Activated CD8-positive, alpha-beta memory T cell treated with anti-CD3 and anti-CD28 coated beads, Interleukin-2, amount 50 U/mL, for 4 hours (primary cell): ENCODE data around the gene PHB1.
A peak's percentile ranks its signal among the peaks of the same experiment; 100 is the strongest.

ENCODE experiments used
- DNase-seq: peaks from one replicate; pipeline ENCODE4 v3.0.0-alpha.2; 2020

The PHB1 gene

DNA sequence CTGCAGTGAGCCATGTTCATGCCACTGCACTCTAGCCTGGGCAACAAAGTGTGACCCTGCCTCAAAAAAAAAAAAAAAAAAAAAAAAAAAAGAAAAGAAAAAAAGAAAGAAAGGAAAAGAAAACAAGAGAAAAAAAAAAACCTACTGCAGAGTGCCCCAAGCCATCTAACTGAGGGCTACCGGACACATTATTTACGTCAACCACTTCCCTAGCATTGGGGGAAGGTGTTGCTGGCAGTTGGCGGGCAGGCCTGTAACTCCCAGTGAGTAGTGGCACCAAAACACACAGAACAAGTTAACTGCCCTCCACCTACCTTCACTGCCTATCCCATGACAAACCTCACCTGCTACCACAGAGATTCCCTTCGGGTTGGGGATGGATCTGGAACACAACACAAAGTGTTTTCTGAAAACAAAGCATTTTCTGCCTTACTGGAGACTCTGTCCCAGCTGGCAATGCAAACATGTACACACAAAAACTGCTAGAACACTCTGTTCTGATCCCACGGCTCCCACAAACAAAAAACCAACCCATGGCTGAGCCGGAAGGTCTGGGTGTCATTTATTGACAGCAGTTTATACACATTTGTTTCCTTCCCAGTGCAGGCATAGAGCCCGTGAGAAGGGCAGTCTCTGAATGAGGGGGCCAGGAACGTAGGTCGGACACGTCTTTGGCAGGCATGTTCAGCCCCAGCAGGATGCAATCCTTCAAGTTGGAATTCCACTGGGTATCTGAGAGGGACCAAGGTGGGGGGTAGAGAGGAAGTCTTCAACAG, 11.0 kb downstream of the PHB1 start:
- no peak for DNase-seq

DNA sequence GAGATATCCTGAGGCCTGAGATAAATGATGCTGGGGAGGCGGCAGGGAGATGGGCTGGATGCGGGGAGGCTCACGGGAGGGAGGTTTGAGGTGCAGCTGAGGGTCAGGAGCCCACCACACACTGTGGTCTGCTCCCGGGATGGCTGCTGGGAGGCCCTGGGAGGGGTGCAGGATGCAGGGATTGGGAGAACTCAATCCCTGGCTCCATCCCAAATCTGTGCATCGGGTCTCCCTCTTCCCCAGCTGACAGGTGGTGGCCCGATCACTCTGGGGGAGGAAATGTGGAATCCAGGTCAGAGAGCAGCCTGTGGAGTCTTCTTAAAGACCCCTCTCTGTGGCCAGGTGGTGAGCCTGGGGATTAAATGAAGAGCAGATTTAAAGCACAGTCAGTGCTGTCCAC, 12.0 kb downstream of the PHB1 start:
- DNase-seq, result no peak

DNA sequence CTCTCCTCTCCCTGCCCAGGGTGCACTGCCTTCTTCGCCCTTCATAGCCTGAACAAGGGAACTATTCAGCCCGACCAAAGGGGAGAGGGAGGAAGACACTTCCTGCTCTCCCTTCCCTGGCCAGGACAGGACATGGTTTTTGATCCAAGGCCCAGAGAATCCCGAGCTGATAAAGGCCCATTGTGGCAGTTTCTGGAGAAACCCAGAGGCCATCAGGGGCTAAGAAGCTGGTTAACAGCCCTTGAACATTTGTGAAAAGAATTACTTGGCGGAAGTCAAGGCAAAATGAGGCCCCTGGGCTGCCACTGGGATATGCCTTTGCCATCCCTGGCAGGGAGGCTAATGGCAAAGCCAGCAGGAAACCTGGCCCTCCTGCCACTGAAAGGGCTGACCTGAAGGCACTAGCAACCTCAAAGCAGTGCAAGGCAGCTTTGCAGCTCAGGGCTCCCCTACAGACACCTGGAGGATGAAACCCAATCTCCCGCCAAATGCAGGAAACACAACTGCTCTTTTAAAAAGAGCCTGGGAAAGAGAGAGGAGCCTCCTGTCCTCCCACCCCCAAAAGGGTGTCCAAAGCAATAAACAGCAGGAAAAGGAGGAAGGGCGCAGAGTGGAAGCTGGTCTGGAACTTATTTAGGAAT, 12.6 kb downstream of the PHB1 start:
- DNase-seq, result no peak

DNA sequence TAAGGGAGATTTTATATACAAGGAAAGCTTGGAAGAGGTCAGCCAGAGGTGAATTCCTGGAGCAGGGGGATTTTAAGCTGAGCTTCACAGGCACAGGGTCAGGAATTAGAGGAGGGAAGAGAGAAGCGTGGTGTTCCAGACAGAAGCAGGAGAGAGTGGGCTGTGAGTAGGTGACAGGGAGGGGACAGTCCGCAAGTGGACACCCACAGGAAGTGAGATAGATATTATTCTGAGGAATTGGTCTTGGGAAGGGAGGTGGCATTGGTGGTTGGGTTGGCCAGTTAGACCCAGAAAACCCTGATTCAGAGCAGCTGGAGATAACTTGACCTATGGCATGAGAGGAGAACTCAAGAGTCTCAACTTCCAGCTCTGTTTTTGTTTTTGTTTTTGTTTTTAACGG, 14.7 kb downstream of the PHB1 start:
- no peak for DNase-seq

DNA sequence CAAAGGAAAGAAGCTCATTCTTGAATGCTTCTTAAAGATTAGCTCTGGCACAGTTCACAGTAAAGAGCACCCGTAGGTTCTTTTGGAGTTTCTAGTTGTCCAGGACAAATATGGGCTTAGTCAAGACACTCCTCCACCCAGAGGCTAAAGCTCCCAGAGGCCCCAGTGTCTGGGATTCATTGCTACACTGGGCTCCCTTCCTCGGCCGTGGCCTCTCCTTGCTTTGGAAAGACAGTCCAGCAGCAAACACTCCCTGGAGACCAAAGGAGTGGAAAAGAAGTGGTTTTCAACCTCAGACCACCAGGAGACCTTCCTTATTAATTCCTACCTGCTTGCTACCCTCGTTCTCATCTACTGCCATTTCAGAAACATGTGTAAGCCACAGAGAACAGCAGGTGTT, 17.1 kb downstream of the PHB1 start:
- no peak for DNase-seq

DNA sequence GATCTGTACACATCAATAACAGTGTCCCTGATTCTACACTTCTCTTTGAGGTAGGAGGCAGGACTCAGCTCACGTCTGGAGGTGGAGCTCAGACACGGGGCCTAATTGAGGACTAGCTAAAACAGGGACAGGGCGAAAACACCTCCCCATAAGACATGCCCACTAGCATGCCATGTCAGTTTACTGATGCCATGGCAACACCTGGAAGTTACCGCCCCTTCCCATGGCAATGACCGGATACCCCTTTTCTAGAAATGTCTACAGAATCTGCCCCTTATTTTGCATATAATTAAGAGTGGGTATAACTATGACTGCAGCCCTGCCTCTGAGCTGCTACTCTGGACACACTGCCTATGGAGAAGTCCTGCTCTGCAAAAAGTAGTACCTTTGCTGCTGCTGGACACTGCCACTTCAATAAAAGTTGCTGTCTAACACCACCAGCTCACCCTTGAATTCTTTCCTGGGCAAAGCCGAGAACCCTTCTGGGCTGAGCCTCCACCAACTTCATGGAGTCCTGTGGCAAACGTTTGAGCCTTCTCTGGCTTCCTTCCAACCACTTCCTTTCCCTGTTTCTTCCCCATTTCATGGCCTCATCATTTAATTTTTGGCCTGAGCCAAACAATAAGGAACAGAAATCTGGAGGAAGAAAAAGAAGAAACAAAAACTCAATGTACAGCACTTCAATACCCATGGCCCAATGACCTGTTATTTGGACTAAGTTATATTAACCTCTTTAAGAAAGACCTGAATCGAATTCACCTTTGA, 21.0 kb downstream of the PHB1 start:
- DNase-seq, result no peak

DNA sequence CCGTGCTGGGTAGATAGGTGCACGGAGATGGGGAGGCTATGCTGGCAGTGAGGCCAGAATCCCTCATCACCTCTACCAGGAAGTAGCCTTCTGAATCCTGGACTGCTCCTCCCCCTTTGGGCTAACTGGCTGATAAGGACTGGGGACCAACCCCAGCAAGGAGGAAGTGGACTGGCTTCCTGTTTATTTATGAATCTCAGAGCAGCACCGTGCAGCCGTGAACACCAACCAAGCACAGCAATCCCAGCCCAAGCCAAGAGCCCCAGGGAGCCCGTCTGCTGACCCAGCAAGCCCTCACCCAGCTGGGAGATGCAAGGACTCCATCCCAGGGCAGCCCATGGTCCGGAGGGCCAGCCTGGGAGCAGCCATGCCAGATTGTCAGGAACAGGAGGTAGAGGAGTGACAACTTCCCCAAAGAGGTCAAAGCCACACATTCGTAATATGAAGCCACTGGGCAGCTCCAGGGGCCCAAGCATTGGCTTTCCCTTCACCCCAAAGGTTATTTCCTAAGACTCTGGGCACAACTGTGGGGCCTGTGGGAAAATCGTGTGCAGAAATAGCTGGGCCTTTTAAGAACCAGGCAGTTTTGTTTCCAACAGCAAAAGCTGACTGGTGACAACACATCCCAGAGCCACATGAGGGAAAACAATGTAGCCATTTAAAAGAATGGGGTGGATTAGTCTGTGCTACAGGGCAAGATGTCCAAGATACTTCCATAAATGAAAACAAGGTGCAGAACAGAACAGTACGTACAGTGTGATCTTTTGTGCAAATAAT, 23.9 kb downstream of the PHB1 start:
- no peak for DNase-seq

DNA sequence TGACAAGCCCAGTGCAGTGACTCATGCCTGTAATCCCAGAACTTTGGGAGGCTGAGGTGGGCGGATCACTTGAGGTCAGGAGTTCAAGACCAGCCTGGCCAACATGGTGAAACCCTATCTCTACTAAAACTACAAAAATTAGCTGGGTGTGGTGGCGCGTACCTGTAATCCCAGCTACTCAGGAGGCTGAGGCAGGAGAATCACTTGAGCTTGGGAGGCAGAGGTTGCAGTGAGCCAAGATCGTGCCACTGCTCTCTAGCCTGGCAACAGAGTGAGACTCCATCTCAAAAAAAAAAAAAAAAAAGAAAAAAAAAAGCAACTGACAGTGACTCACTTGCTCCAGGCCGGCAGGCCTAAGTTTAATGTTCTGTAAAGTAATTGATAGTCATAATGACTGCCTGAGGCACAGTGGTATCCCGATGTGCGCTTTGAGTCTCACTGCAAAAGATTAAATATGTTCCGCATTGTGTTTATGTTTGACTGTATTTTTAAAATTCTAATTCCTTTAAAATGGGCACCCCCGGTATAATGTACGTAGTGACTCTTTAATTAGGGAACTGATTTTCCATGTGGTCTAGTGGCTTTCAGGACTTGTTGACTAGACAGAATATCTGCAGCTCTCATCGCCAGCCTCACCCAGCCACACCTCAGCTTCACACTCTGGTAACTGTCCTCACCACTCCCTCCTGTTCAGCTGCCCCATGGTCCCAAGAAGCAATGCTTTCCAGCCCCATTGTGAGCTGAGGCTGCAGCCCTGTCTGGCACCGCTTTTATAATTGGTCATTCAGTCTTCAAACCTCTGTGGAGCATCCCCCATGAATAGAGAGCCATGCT, 25.0 kb downstream of the PHB1 start:
- peak; percentile 30 for DNase-seq

DNA sequence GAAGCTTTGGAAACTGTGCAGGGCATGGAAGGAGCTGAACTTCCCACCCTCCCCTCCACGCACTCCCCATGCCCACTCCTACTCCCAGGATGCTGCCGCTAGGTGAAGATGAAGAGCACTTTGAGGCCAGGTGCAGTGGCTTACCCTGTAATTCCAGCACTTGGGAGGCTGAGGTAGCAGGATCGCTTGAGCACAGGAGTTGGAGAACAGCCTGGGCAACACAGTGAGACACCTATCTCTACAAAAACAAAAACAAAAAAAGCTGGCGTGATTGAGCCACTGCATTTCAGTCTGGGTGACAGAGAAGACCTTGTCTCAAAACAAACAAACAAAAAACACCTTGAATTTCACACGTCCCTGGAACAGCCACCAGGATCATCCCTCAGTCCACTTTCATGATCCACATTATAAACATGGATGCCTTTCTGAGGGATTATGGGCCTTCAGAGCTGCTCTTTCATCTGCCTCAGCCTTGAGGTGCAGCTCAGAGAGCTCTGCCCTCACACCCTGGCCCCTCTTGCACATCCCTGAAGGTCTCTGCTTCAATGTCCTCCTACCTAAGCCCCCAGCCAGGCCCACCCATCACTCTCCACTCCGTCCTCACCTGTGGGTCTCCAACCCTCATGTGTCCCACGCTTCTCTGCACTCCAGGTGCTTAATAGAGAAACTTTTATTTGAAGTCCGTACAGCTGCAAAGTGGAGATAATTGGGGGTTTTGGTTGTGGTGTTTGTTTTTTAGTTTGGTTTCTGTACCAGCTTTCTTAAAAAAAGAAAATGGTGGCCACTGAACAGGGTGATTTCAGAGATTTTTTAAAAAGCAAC, 25.8 kb downstream of the PHB1 start:
- DNase-seq, result no peak

DNA sequence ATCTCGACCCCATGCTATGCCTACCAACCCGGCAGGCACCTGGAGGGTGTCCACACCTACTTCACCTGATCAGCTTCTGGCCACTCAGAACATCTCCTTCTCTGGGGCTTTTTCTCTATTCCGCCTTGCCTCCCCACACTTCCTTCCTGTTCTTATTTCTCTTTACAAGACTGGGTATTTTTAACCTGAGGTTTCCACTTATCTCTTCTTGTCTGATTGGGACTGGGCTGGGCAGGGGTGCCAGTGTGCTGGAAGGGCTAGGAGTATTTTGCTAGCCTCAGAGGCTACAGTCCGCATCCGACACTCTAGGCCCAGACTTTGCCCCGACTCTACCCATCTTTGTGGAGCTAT, 26.4 kb downstream of the PHB1 start:
- no peak for DNase-seq

DNA sequence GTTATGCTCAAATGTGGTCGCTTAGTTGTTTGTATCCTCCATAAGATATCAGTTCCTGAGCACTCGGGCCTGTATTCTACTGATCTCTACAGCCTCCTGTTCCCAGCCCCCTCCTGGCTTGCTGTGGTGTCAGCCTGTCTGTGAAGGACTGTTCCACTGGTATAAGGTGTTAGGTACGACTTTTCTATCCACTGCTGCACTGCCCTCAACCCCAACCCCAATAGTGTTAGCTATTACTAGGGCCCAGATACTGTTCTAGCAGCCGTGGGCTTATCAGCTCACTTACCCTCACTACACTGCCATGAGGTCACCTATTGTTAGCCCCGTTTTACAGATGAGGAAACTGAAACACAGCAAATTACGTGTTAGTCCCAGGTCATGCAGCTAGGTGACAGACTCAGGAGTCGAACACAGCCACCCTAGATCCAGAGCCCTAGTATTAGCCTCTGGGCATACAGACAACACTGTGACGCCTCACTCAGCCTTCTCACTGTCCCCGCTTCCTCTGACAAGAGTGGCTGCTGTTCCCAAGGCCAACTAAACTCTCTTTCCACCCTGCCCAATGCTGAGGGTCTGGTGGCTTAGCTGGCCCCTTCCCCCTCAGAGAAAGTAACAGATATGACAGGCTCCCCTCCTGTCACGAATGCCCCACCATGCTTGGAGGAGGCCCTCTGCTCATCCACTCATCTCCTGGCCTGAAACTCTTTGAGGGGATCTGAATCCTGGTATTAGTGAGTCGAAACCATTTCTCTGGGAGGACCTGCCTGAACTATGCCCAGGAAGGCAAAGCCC, 27.0 kb downstream of the PHB1 start:
- peak; percentile 25 for DNase-seq

DNA sequence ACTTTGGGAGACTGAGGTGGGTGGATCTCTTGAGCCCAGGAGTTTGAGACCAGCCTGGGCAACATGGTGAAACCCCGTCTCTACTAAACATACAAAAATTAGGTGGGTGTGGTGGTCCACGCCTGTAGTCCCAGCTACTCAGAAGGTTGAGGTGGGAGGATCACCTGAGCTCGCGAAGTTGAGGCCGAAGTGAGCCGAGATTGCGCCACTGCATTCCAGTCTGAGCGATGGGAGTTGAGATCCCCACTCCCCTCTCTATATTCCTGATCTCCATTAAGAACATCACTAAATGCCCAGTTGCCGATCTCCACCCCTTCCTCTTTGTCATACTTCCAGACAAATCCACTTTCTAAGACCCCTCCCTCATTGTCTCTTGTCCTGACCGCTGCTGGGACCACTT, 28.3 kb downstream of the PHB1 start:
- no peak for DNase-seq

DNA sequence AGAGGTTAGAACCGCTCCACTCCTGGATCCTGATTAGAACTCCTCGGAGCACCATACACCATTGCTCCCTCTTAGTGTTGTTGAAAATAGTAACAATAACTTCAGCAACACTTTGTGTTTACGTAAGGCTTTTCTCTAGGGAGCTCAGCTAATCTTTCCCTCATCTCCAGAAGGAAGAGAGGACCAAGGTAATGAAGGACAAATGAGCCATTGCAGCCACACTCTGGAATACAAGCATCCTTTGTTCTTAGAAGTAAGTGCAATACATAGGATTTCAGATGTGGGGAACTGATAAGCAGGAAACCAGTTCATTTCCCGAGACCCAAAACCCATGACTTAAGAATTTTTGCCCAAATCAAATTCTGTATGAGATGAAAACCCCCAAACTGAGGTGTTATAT, 29.7 kb downstream of the PHB1 start:
- DNase-seq, result no peak

DNA sequence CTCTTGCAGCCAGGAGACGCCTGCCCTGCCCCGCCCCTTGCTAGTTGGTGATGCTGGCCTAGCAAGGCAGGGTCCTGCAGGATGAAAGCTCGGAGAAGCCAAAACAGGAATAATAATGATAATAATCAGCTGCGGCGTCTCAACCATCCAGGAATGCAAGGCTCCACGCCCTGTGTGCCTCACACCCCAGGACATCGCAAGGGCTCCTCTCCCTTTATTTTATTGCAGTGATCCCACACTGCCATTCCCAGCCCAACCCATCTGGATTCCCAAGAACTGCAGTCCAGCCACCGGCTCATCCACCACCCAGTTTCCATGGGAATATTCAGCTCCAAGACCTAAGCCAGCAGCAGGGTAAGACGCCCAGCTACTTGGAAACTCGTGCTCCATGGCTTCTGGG, 31.6 kb downstream of the PHB1 start:
- DNase-seq, result no peak

DNA sequence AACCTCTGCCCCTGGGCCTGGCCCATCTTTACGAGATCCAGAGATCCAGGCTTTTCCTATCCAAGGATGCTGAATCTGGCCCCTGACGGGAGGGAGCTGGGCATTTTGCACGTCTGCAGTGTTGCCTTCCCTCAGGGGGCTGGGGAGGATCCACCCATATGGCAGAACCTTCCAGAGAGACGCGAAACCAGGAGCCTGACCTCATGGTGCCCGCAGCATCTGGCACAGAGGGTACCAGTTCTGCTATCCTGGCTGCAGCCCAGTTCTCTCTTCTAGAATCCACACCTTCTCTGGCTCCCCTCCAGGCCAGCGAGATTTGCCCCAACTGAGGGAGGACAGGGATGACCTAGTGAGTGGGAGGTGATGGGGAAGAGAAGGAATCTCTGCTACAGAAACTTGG, 32.1 kb downstream of the PHB1 start:
- no peak for DNase-seq

DNA sequence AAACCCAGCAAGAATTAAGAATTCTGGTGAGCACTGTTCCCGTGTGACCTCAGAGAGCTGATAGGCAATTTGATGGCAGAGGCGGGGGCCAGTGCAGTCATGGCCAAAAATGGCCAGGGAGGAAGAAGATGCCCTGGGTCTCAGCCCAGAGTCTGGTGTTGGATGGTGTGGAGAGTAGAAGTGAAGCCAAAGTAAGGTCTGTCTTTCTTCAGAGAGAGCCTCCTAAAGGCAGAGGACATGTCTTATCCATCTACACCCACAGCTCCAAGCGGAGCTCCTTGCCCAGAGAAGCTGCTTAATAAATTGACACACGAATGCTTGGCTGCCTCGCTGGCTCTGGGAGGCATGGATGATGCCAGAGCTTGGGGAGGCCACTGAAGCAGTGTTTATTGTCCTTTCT, 32.9 kb downstream of the PHB1 start:
- DNase-seq, result no peak

DNA sequence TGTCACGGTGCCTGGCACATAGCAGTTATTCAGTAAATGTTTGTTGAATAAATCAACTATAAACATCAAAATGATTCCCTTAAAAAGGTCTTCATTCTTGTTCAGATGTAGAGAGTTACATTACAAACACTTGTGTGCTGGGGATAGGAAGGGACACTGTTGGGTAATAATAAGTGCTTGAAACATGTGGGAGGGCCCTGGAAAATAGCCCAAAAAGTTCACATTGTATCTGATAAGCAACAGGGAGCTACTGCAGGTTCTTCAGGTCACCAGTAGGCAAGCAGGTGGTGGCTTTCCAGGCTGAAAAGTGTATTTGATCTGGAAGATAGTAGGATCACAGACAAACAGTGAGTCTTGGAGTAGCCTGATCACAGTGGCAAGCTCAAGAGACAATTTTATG, 33.6 kb downstream of the PHB1 start:
- no peak for DNase-seq

DNA sequence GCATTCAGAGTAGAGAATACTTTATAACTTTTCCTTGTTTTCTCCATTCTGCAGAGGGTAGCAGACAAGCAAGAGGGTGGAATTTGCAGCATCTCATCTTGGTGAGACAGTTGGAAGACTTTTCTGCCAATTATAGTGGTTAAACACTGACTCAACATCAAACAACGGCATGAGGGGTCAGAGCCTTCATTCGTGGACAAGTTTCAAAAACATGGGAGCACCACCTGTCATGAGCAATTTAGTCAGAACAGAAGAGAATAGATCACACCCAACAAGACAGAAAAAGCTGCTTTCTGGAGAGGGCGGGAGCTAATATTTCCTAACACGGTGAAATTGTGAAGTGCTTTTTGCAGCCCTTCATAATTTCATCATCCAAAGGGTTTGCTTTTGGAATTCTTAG, 34.8 kb downstream of the PHB1 start:
- no peak for DNase-seq

DNA sequence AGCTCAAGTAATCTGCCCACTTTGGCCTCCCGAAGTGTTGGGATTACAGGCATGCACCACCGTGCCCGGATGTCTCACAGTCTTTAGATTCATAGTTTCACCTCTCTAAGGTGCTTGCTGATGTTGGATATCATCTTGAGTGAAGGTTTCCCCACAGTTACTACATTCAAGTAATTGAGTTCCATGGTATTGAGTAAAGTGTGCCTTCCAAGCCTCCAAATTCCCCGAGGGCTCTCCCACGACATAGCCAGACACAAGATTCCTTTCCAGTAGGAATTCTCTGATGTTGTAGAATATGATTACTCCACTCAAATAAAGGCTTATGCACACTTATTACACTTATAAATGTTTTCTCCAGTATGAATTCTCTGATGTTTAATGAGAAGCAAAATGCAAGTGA, 36.4 kb downstream of the PHB1 start:
- DNase-seq, result no peak

DNA sequence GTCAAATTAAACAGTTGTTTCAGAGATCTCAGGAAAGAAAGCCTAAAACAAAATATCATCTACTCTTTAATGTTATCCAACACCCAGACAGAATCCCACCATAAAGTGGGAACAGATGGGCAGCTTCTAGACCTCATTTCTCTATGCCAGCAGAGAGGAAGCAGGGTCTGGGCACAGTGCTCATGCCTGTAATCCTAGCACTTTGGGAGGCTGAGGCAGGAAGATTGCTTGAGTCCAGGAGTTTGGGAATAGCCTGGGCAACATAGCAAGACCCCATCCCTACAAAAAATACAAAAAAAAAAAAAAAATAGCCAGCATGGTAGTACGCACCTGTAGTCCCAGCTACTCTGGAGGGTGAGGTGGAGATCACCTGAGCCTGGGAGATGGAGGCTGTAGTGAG, 39.1 kb downstream of the PHB1 start:
- DNase-seq, result no peak

DNA sequence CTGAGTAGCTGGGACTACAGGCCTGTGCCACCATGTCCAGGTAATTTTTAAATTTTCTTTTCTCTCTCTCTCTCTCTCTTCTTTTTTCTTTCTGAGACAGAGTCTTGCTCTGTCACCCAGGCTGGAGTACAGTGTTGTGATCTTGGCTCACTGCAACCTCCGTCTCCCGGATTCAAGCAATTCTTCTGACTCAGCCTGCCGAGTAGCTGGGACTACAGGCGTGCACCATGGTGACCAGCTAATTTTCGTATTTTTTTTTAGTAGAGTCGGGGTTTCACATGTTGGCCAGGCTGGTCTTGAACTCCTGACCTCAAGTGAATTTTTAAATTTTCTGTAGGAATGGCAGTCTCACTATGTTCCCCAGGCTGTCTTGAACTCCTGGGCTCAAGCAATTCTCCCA, 41.6 kb downstream of the PHB1 start:
- no peak for DNase-seq
